ENCODE measurements around the gene PARD3. TPM values are rescaled to one million over a fixed set of nuclear protein-coding genes. Genes with fewer than 3 reads are reported as not detected.

The PARD3 gene
- total RNA-seq, 1 experiment from 2014 or later: 46.3 TPM

DNA sequence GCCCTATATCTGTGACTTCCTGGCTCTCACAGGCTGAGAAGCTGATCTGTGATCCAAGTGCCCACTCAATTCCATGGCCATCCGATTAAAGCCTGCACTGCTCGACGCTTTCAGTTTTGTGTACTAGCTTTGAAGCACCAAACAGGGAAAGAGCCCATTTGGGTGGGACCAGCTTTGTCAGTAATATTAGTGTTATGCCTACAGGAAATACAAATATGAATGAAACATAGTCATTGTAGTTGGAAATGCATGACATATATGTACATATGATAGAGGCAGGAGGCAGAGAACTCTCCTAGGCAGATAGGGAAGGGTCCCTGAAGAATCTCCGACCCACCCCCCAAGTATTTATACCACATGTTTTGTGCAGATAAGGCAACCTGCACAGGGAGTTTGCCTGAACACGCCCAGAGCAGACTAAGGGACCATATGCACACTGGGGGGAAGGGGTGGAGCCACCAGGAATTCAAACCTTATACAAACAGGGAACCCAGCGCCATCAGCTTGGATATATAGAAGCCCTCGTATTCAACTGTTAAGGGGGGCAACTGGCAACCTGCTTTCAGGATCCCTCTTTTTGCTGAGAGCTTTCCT, 653.2 kb downstream of the PARD3 start:
- Histone ChIP-seq H4K20me1 (ENCODE audit: insufficient read depth) (no peaks in the 10 kb centered on the region), H3K4me3 (replicated peaks in 1 of 2; ENCODE audit: low read depth in 1 of 2, low read length in 2 of 2) (no peak overlapping the region), H3K79me2 (ENCODE audit: insufficient read depth, low read length) (no peaks in the 10 kb centered on the region), H3K27ac (ENCODE audit: low read depth, low read length) (no peak overlapping the region), H3K9ac (ENCODE audit: low read length) (no peak overlapping the region), H3K9me3 (ENCODE audit: control insufficient read depth in 1 of 2, insufficient read depth in 1 of 2, low read depth in 1 of 2, low read length in 2 of 2) (no peaks in the 10 kb centered on the region), H3K9me2 (ENCODE audit: insufficient read depth) (no peaks in the 10 kb centered on the region), H3K4me1 (ENCODE audit: control insufficient read depth in 1 of 2, insufficient read depth in 2 of 2, low read length in 2 of 2) (no peaks in the 10 kb centered on the region), H3K36me3 (ENCODE audit: control insufficient read depth in 1 of 2, insufficient read depth in 2 of 2, low read length in 2 of 2) (no peaks in the 10 kb centered on the region), H3K27me3 (ENCODE audit: insufficient read depth, low read length) (no peaks in the 10 kb centered on the region), H3K4me2 (ENCODE audit: low read length) (no peak overlapping the region), H2AFZ (ENCODE audit: low read depth, low read length, poor library complexity, severe bottlenecking) (no peak overlapping the region)
- intact Hi-C loops (cut with micrococcal nuclease): no loop called here
- no peak for ATAC-seq
- POLR2A ChIA-PET: no interaction called here
- DNase-seq (ENCODE audit: low read depth, low spot score): no peak
- CTCF ChIA-PET: no interaction called here
- TF ChIP-seq POLR2AphosphoS5 (IDR thresholded peaks at IDR 0.05; ENCODE audit: low read depth, low read length): no peak
- TF ChIP-seq EZH2 (IDR thresholded peaks at IDR 0.05): no peak
- TF ChIP-seq YY1 (IDR thresholded peaks at IDR 0.05; ENCODE audit: extremely low read depth, insufficient replicate concordance, low read depth, low read length): no peak
- no peak for TF ChIP-seq CBX3 (IDR thresholded peaks at IDR 0.05; ENCODE audit: low read depth)
- no peak for TF ChIP-seq FOSL1 (IDR thresholded peaks at IDR 0.05; ENCODE audit: low read depth)
- TF ChIP-seq POLR2A (IDR thresholded peaks at IDR 0.05; ENCODE audit: borderline replicate concordance, extremely low read depth, insufficient read depth, insufficient read length): no peak
- TF ChIP-seq, protein P1, sequence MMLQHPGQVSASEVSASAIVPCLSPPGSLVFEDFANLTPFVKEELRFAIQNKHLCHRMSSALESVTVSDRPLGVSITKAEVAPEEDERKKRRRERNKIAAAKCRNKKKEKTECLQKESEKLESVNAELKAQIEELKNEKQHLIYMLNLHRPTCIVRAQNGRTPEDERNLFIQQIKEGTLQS (IDR thresholded peaks at IDR 0.05): no peak
- no peak for TF ChIP-seq ZNF274 (IDR thresholded peaks at IDR 0.05; ENCODE audit: low read depth, low read length)
- TF ChIP-seq, protein P2, sequence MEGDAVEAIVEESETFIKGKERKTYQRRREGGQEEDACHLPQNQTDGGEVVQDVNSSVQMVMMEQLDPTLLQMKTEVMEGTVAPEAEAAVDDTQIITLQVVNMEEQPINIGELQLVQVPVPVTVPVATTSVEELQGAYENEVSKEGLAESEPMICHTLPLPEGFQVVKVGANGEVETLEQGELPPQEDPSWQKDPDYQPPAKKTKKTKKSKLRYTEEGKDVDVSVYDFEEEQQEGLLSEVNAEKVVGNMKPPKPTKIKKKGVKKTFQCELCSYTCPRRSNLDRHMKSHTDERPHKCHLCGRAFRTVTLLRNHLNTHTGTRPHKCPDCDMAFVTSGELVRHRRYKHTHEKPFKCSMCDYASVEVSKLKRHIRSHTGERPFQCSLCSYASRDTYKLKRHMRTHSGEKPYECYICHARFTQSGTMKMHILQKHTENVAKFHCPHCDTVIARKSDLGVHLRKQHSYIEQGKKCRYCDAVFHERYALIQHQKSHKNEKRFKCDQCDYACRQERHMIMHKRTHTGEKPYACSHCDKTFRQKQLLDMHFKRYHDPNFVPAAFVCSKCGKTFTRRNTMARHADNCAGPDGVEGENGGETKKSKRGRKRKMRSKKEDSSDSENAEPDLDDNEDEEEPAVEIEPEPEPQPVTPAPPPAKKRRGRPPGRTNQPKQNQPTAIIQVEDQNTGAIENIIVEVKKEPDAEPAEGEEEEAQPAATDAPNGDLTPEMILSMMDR (IDR thresholded peaks at IDR 0.05 in 2 of 3, conservative IDR thresholded peaks at IDR 0.05 in 1 of 3; ENCODE audit: borderline replicate concordance in 1 of 3, insufficient read depth in 1 of 3, low read depth in 2 of 3, low read length in 2 of 3): no peak
- TF ChIP-seq RAD21 (IDR thresholded peaks at IDR 0.05; ENCODE audit: low read depth): no peak
- TF ChIP-seq, protein P3, sequence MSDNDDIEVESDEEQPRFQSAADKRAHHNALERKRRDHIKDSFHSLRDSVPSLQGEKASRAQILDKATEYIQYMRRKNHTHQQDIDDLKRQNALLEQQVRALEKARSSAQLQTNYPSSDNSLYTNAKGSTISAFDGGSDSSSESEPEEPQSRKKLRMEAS (IDR thresholded peaks at IDR 0.05): no peak
- no peak for TF ChIP-seq CEBPB (IDR thresholded peaks at IDR 0.05; ENCODE audit: low read depth)
- no peak for TF ChIP-seq EGR1 (IDR thresholded peaks at IDR 0.05; ENCODE audit: low read depth)
- no TSS peak for BruUV-seq (replicated peaks)
- RAD21 ChIA-PET (ENCODE audit: low non-redundant PET in 1 of 2, low total read pairs in 2 of 2, uncharacterized antibody in 2 of 2, unreplicated experiment in 2 of 2): no interaction called here

Measured in HCT116 (cell line).